GM19467 (cell line): Measurements from ENCODE around the gene KIRREL3.

ENCODE experiments used
- ATAC-seq: cut with Tn5 transposase; IDR thresholded peaks from one replicate; pipeline ENCODE4 v1.9.1; 2021; ENCODE audit warnings: mild to moderate bottlenecking, moderate library complexity; ENCODE audit not compliant: unreplicated experiment

KIRREL3 gene

GRCh38 chr11:126418887-126419286 is 581.7 kb downstream of the KIRREL3 start:
- ATAC-seq = no peak

GRCh38 chr11:126417091-126417862 is 583.3 kb downstream of the KIRREL3 start:
- no peak for ATAC-seq

DNA sequence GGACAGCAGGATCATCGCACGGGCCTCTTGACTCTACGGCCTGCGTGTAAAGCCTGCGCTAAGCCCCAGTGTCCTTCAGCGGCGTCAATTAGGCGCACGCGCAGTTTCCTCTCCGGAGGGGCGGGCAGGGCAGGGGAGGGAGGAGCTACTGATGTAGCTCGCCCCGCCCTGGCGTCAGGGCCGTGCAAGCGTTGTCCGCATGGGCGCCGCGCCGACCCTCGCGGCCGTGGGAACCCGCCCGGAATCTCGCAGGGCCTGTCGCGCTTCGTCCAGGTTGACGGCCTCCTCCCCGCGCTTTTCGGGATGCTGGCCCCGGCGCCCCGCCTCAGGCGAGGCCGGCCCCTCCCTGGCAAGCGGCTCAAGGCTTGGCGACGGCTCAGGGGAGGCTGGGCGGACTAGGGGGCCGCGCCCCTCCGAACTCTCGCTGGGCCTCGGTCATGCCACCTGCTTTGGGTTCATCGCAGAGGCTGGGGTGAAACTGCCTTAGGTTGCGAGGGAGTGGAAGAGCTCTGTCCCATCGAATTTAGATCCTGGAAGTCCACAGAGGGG is 584.0 kb downstream of the KIRREL3 start:
- peak; percentile 86 for ATAC-seq

DNA sequence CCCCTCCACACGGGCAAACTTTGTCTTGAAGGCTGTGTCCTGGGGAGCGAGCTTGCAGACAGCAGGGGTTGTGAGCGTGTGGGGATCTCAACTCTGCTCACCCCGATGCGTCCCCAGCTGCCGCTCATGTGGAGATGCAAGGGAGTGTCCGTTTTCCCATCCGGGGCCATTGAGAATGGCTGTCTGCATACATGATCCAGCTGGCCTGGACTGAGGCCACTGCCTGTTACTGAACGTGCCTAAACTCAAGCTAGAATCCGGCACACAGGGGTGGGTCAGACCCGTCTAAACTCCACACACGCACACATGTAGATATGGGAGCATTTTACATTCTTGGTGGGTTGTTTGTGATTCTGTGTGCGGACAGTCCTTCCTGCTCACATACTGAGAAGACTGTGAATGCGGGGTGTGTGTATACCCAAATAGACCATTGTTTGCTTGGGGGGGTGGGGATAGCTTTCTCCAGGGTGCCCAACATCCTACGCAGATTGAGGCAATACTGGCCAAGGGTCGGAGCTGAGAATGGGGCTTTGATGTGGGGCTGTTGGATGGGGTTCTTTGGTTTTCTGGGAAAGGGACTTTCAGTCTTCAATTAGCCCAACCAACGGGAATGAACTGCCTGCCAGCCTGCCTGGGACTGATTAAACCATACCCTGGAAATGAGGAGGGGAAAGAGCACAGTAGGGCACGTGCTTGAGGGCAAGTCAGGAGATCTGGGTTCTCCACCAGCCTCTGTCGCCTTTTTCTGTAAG is 584.7 kb downstream of the KIRREL3 start:
- ATAC-seq = no peak

- ATAC-seq = no peak
Observed at GRCh38 chr11:126415128-126415527, 585.4 kb downstream of the KIRREL3 start.

GRCh38 chr11:126414615-126415014 is 586.0 kb downstream of the KIRREL3 start:
- ATAC-seq = no peak

DNA sequence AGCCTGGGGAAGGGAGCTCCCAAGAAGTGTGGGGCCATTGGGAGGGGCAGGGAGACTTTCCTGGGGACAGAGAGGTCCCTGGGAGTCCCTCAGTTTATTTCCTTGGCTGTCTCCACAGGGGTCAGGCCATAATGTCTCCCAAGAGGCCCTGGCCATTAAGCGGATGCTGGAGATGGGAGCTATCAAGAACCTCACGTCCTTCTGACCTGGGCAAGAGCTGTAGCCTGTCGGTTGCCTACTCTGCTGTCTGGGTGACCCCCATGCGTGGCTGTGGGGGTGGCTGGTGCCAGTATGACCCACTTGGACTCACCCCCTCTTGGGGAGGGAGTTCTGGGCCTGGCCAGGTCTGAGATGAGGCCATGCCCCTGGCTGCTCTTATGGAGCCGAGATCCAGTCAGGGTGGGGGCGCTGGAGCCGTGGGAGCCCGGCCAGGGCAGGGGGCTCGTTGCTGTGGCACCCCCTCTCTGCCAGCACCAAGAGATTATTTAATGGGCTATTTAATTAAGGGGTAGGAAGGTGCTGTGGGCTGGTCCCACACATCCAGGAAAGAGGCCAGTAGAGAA is 586.6 kb downstream of the KIRREL3 start:
- ATAC-seq = no peak

DNA sequence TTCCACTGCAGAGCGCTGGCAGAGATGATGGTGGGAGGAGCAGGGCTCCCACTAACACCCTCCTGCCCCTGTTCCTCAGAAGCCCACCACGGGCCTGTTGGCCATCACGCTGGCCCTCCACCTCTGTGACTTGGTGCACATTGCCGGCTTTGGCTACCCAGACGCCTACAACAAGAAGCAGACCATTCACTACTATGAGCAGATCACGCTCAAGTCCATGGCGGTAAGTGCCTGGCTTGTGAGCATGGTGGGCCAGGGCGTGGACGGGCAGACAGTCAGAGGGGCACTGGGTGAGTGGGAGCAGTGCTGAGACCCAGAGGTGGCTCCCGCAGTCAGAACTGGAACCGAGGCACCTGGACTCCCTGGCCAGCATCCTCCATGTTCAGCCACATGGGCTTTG is 587.1 kb downstream of the KIRREL3 start:
- no peak for ATAC-seq

DNA sequence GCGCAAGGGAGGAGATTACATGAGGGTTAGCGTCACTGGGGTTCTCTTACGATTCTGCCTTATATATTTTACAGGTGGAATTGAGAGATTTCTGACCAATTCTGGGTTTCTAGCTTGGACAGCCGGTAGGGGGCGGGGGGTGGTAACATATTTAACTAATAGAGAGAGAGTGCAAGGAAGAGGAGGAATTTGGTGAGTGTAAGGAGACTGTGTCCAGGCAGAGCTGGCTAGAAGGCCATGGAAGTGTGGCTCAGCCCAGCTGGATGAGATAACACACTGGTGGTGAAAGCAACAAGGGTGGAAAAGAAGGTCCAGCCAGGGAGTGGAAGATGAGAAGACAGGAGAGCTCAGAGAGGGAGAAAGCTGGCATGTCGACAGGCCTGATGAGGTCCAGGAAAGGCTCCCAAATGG is 588.6 kb downstream of the KIRREL3 start:
- no peak for ATAC-seq

DNA sequence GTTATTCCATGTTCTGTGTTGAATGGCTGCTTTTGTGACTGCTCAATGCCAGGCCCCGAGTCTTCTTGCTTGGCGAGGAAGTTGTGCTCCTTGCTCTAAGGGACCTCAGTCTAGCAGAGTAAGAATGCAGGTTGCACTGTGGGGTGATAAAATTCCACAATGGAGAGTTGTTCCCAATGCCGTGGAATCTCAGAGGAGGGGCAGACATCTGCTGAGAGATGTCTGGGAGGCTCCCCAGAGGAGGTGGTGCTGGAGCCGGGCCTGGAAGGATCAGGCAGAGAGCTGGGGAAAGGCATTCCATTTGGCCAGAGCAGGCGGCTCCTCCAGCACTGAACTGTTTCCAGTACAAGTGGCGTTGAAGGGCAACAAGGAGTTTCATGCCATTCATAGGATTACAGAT is 589.9 kb downstream of the KIRREL3 start:
- no peak for ATAC-seq

GRCh38 chr11:126409620-126409985 is 591.0 kb downstream of the KIRREL3 start:
- ATAC-seq = no peak

DNA sequence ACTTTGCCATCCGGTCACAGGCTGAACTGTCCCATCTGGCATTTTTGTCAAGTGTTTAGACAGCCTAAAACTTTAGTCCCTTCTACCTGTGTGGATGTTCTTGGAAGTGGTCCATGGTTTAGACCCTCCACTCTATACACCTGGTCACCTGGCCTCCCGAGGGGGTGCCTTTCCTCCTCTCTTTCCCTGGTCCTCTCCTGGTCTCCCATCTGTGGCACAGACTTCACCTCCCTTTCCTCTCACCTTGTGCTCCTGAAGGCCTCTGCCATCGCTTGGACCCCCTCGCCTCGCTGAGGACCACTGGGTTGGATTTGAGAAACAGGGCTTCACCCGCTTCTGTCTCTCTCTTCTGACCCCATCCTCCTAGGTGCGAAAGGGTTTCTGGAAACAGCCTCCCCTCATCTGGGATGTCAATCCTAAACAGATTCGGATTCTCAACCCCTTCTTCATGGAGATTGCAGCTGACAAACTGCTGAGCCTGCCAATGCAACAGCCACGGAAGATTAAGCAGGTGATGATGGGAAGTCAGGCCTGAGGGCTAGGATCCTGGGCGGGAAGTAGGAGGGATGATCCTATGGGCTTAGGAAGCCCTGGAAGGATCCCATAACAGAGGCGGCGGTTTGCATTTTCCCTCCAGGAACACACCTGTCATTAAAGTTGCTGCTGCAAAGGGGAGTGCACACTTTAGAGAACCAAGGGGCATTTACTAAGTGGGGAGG is 591.5 kb downstream of the KIRREL3 start:
- ATAC-seq = no peak

- no peak for ATAC-seq
Observed at GRCh38 chr11:126408496-126408895, 592.1 kb downstream of the KIRREL3 start.

DNA sequence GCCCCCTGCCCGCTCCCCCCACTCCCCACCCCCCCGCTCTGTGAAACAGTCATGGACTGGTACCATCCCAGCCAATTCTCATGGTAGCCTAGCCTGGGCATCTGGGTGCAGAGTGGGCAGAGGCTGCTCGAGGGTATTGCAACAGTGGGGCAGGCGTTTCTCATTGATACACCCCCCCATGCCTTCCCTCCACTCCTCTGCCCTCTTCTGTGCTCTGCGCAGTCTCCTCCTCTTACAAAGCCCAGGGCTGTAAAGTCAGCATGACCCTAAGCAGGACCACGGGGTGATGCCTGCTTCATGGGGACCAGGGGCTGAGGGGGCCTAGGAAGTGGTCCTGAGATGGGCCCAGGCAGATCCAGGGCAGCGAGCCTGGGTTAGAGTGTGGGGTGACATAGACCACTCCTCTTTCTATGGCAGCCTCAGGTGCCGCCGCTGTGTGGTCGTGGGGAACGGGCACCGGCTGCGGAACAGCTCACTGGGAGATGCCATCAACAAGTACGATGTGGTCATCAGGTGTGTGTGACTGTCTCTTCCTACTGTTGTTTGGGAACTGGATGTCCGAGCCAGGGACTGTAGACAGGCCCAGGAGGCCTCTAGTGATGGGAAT is 592.8 kb downstream of the KIRREL3 start:
- ATAC-seq = no peak

DNA sequence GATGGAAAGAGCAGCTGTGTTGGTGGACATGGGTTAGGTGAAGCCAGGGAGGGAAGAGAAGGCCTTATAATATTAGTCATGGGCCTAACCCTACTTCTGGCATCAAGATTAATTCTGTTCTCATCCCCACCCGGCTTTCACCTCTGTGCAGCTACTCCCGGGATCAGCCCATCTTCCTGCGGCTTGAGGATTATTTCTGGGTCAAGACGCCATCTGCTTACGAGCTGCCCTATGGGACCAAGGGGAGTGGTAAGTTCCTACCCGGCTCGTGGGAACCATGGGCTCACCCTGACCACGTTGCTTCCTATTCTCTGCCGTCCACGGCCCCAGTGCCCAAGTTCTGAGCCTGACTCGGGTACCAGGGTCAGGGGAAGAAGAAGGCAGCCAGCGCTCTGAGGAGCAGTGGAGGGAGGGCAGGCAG is 593.5 kb downstream of the KIRREL3 start:
- no peak for ATAC-seq

GRCh38 chr11:126406368-126406767 is 594.2 kb downstream of the KIRREL3 start:
- no peak for ATAC-seq

GRCh38 chr11:126405906-126406305 is 594.7 kb downstream of the KIRREL3 start:
- no peak for ATAC-seq

DNA sequence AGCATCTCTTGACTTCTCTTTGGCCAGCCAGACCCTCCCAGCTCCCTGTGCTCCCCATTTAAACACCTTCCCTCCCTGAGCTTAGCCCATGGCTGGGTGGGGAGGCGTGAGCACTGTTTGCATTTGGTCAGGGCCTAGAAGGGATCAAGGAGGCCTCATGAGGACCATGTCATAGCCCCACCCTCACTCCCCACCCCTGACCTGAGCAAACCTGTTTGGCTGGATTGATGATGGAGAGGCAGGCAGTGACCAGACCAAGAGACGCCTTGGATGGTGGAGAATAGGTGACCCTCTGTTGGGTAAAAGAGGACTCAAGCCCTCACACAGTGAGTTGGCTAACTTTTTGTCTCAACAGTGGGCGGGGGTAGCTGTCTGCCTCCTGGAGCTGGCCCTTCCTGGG is 595.2 kb downstream of the KIRREL3 start:
- no peak for ATAC-seq

- no peak for ATAC-seq
Observed at GRCh38 chr11:126404367-126404766, 596.2 kb downstream of the KIRREL3 start.

DNA sequence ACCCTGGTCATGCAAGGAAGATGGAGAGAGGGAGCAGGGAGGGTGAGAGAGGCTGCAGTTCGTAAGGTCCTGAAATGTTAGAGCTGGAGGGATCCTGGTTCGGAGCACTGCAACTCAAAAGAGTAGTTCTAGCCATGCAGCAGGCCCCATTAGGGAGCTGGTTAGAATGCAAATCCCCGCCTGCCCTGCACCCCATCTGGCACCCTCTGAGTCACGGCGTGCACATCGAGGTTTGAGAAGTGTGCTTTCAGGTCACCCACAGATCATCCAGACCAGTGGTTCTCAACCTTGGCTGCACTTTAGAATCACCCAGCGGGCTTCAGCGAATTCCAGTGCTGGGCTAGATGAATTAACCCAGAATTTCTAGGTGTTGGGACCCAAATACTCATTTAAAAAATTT is 596.9 kb downstream of the KIRREL3 start:
- ATAC-seq = peak; percentile 99
